Keratinocyte (primary cell): ENCODE results near the gene FBXL22.

ENCODE experiments used
- CTCF ChIP-seq, 3 experiments: IDR thresholded peaks in 1 of 3; conservative IDR thresholded peaks in 1 of 3; optimal IDR thresholded peaks in 1 of 3; 2 replicates in 2 of 3; 3 replicates in 1 of 3; pipeline versions ENCODE3 to v1.5.1; 2011; ENCODE audit warnings: low read length in 3 of 3, mild to moderate bottlenecking in 3 of 3, moderate library complexity in 2 of 3, control low read depth in 1 of 3, inconsistent platforms in 1 of 3; ENCODE audit not compliant: insufficient read depth in 2 of 3; ENCODE audit errors: extremely low read depth in 1 of 3
- EZH2 ChIP-seq: IDR thresholded peaks from one replicate; pipeline ENCODE4 v1.6.1; 2012; ENCODE audit warnings: inconsistent platforms, mild to moderate bottlenecking, low read length, moderate library complexity

DNA sequence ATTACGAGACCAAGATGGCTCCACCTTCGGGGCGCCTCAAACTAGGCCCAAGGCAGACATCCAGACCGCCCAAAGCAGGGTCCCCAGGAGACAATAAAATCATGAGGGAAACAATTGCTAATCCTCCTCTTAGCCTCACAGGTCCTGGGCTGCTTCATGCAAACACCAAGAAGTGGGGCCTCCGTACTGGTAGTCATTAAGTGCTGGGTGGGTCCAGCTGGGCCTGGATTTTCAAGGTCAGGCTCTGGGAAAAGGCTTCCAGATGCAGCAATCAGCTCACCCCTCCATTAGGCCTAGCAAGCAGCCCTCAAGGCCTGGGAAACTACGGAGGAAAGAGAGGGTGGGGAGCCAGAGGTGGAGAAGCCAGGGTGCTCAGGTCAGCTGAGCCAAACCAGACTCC, 634 bp downstream of the FBXL22 start:
- no peak for TF ChIP-seq CTCF (optimal IDR thresholded peaks at IDR 0.05 in 1 of 3, IDR thresholded peaks at IDR 0.05 in 1 of 3, conservative IDR thresholded peaks at IDR 0.05 in 1 of 3; ENCODE audit: extremely low read depth in 1 of 3, insufficient read depth in 2 of 3, low read length in 3 of 3)
- TF ChIP-seq EZH2, result no peak
